ENCODE results near the gene PDE4A. TPM values are rescaled to one million over a fixed set of nuclear protein-coding genes. Genes with fewer than 3 reads are reported as not detected.

PDE4A gene
- total and polyA plus RNA-seq, 2 of the 13 experiments (the other 11 are each of a cell fraction or from before 2014, with no cell fraction given), result 1.1 to 4.1 TPM

DNA sequence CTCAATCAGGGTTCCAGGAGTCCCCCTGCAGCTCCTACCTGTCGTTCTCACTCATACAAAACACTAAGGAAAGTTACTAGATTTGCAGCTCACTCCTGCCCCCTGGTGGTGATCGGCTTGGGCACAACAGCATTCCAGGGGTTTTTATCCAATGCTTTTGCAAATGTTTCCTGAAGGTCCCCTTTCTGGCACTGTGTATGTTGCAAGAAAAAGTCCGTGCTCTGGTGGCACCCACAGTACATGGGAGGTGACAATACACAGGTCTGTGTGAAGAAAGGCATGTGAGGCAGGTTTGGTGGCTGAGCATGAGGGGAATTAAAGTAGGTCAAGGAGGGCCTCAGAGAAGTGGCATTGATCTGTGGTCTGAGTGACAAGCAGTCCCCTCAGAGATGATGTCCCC lies 31.4 kb upstream of the PDE4A start (continued):
- TF ChIP-seq, protein P1, sequence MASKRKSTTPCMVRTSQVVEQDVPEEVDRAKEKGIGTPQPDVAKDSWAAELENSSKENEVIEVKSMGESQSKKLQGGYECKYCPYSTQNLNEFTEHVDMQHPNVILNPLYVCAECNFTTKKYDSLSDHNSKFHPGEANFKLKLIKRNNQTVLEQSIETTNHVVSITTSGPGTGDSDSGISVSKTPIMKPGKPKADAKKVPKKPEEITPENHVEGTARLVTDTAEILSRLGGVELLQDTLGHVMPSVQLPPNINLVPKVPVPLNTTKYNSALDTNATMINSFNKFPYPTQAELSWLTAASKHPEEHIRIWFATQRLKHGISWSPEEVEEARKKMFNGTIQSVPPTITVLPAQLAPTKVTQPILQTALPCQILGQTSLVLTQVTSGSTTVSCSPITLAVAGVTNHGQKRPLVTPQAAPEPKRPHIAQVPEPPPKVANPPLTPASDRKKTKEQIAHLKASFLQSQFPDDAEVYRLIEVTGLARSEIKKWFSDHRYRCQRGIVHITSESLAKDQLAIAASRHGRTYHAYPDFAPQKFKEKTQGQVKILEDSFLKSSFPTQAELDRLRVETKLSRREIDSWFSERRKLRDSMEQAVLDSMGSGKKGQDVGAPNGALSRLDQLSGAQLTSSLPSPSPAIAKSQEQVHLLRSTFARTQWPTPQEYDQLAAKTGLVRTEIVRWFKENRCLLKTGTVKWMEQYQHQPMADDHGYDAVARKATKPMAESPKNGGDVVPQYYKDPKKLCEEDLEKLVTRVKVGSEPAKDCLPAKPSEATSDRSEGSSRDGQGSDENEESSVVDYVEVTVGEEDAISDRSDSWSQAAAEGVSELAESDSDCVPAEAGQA (IDR thresholded peaks at IDR 0.05; ENCODE audit: low read depth), result no peak
- TF ChIP-seq, protein P1 (CRISPR knock-in tag; IDR thresholded peaks at IDR 0.05; ENCODE audit: borderline replicate concordance), result no peak
- TF ChIP-seq GATA4 (IDR thresholded peaks at IDR 0.05; ENCODE audit: borderline replicate concordance, low read depth) (no peak), HNRNPLL (IDR thresholded peaks at IDR 0.05; ENCODE audit: low read depth, low read length, poor library complexity, severe bottlenecking) (no peak), ZNF337 (CRISPR knock-in tag; IDR thresholded peaks at IDR 0.05; ENCODE audit: borderline replicate concordance, low read depth) (no peak), TBX2 (CRISPR knock-in tag; IDR thresholded peaks at IDR 0.05; ENCODE audit: borderline replicate concordance) (no peak), ZNF75D (CRISPR knock-in tag; IDR thresholded peaks at IDR 0.05; ENCODE audit: borderline replicate concordance) (no peak), ZBTB38 (CRISPR knock-in tag; IDR thresholded peaks at IDR 0.05) (no peak), ZNF382 (CRISPR knock-in tag; IDR thresholded peaks at IDR 0.05; ENCODE audit: borderline replicate concordance) (no peak), MAZ (IDR thresholded peaks at IDR 0.05; ENCODE audit: borderline replicate concordance, low read depth, low read length) (no peak), MAZ (CRISPR knock-in tag; IDR thresholded peaks at IDR 0.05; ENCODE audit: low read depth) (no peak), ZNF616 (CRISPR knock-in tag; IDR thresholded peaks at IDR 0.05; ENCODE audit: low read depth) (no peak), MAFF (IDR thresholded peaks at IDR 0.05; ENCODE audit: low read depth, low read length) (no peak), NFE2L2 (IDR thresholded peaks at IDR 0.05; ENCODE audit: low read length) (no peak), ZNF34 (CRISPR knock-in tag; IDR thresholded peaks at IDR 0.05; ENCODE audit: borderline replicate concordance) (no peak), ZNF781 (CRISPR knock-in tag; IDR thresholded peaks at IDR 0.05; ENCODE audit: borderline replicate concordance, not compliant biosample characterization) (no peak)
- TF ChIP-seq, protein P2, sequence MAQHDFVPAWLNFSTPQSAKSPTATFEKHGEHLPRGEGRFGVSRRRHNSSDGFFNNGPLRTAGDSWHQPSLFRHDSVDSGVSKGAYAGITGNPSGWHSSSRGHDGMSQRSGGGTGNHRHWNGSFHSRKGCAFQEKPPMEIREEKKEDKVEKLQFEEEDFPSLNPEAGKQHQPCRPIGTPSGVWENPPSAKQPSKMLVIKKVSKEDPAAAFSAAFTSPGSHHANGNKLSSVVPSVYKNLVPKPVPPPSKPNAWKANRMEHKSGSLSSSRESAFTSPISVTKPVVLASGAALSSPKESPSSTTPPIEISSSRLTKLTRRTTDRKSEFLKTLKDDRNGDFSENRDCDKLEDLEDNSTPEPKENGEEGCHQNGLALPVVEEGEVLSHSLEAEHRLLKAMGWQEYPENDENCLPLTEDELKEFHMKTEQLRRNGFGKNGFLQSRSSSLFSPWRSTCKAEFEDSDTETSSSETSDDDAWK (CRISPR knock-in tag; IDR thresholded peaks at IDR 0.05), result no peak
- TF ChIP-seq, protein P3, sequence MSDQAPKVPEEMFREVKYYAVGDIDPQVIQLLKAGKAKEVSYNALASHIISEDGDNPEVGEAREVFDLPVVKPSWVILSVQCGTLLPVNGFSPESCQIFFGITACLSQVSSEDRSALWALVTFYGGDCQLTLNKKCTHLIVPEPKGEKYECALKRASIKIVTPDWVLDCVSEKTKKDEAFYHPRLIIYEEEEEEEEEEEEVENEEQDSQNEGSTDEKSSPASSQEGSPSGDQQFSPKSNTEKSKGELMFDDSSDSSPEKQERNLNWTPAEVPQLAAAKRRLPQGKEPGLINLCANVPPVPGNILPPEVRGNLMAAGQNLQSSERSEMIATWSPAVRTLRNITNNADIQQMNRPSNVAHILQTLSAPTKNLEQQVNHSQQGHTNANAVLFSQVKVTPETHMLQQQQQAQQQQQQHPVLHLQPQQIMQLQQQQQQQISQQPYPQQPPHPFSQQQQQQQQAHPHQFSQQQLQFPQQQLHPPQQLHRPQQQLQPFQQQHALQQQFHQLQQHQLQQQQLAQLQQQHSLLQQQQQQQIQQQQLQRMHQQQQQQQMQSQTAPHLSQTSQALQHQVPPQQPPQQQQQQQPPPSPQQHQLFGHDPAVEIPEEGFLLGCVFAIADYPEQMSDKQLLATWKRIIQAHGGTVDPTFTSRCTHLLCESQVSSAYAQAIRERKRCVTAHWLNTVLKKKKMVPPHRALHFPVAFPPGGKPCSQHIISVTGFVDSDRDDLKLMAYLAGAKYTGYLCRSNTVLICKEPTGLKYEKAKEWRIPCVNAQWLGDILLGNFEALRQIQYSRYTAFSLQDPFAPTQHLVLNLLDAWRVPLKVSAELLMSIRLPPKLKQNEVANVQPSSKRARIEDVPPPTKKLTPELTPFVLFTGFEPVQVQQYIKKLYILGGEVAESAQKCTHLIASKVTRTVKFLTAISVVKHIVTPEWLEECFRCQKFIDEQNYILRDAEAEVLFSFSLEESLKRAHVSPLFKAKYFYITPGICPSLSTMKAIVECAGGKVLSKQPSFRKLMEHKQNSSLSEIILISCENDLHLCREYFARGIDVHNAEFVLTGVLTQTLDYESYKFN (CRISPR knock-in tag; conservative IDR thresholded peaks at IDR 0.05), result 0 out of 2 replicates have a peak, but pooled peaks have one; percentile 22
- TF ChIP-seq, protein P4, sequence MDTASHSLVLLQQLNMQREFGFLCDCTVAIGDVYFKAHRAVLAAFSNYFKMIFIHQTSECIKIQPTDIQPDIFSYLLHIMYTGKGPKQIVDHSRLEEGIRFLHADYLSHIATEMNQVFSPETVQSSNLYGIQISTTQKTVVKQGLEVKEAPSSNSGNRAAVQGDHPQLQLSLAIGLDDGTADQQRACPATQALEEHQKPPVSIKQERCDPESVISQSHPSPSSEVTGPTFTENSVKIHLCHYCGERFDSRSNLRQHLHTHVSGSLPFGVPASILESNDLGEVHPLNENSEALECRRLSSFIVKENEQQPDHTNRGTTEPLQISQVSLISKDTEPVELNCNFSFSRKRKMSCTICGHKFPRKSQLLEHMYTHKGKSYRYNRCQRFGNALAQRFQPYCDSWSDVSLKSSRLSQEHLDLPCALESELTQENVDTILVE (CRISPR knock-in tag; IDR thresholded peaks at IDR 0.05), result no peak
